HG03571 (cell line): ENCODE measurements around the gene KRTAP5-7.
"Not testable (repeated sequence)": the region's sequence is repeated elsewhere in the genome, so short reads cannot be mapped to it uniquely, and the experiment has no call there.

ENCODE experiments used
- ATAC-seq: cut with Tn5 transposase; IDR thresholded peaks from one replicate; pipeline ENCODE4 v1.9.1; 2021; ENCODE audit not compliant: unreplicated experiment

The KRTAP5-7 gene

GRCh38 chr11:71526796-71527575 lies at the start of gene KRTAP5-7:
Gene KRTAP5-7 (plus strand): TSS chr11:71527267. CDS start chr11:71527301, 34 bp downstream.
- not testable (repeated sequence) for ATAC-seq

GRCh38 chr11:71477641-71478527 lies 49.2 kb upstream of the KRTAP5-7 start:
- no peak for ATAC-seq

- no peak for ATAC-seq
Measured at GRCh38 chr11:71478528-71478840, 48.6 kb upstream of the KRTAP5-7 start.

GRCh38 chr11:71481101-71481960 lies 45.7 kb upstream of the KRTAP5-7 start:
- no peak for ATAC-seq

GRCh38 chr11:71482216-71482615 lies 44.9 kb upstream of the KRTAP5-7 start:
- ATAC-seq: no peak

- no peak for ATAC-seq
Measured at GRCh38 chr11:71482746-71483364, 44.2 kb upstream of the KRTAP5-7 start.

GRCh38 chr11:71483692-71484091 lies 43.4 kb upstream of the KRTAP5-7 start:
- no peak for ATAC-seq

- ATAC-seq: no peak
Measured at GRCh38 chr11:71484248-71485062, 42.6 kb upstream of the KRTAP5-7 start.

GRCh38 chr11:71485063-71485399 lies 42.0 kb upstream of the KRTAP5-7 start:
- no peak for ATAC-seq

- no peak for ATAC-seq
Measured at GRCh38 chr11:71485466-71485865, 41.6 kb upstream of the KRTAP5-7 start.

GRCh38 chr11:71486320-71486719 lies 40.7 kb upstream of the KRTAP5-7 start:
- ATAC-seq: no peak

GRCh38 chr11:71488681-71489270 lies 38.3 kb upstream of the KRTAP5-7 start:
- ATAC-seq: no peak

- no peak for ATAC-seq
Measured at GRCh38 chr11:71489311-71490043, 37.6 kb upstream of the KRTAP5-7 start.

GRCh38 chr11:71490044-71490730 lies 36.9 kb upstream of the KRTAP5-7 start:
- ATAC-seq: no peak

GRCh38 chr11:71490731-71491390 lies 36.2 kb upstream of the KRTAP5-7 start:
- ATAC-seq: no peak

GRCh38 chr11:71491531-71491930 lies 35.5 kb upstream of the KRTAP5-7 start:
- no peak for ATAC-seq

GRCh38 chr11:71491940-71492339 lies 35.1 kb upstream of the KRTAP5-7 start:
- no peak for ATAC-seq
